ENCODE data around the gene ACOT8. TPM values are rescaled to one million over a fixed set of nuclear protein-coding genes. Genes with fewer than 3 reads are reported as not detected.
"Not testable (repeated sequence)": the region's sequence is repeated elsewhere in the genome, so short reads cannot be mapped to it uniquely, and the experiment has no call there.

The ACOT8 gene
- total RNA-seq, 1 donor from 2014 or later, result 19.7 TPM

GRCh38 chr20:45814314-45814713 is 42.9 kb downstream of the ACOT8 start:
- ATAC-seq (no peak), DNase-seq (ENCODE audit: low spot score) (no peak)
- intact Hi-C loops (cut with DNase I), result no loop called here

GRCh38 chr20:45813489-45813888 is 43.7 kb downstream of the ACOT8 start:
- DNase-seq (ENCODE audit: low spot score), result no peak
- intact Hi-C loops (cut with DNase I), result no loop called here
- no peak for ATAC-seq

GRCh38 chr20:45813006-45813340 is 44.2 kb downstream of the ACOT8 start:
- ATAC-seq (no peak), DNase-seq (ENCODE audit: low spot score) (no peak)
- intact Hi-C loops (cut with DNase I), result no loop called here

- ATAC-seq (peak; percentile 99), DNase-seq (ENCODE audit: low spot score) (peak; percentile 98)
- intact Hi-C loops (cut with DNase I), result no loop called here
Observed at GRCh38 chr20:45812157-45813005, 44.8 kb downstream of the ACOT8 start, which contains the start of gene UBE2C. Gene UBE2C (plus strand): TSS chr20:45812644. CDS start chr20:45812696, 52 bp downstream.

- intact Hi-C loops (cut with DNase I), result no loop called here
- no peak for DNase-seq (ENCODE audit: low spot score)
- no peak for ATAC-seq
Observed at GRCh38 chr20:45810191-45810970, 46.8 kb downstream of the ACOT8 start.

GRCh38 chr20:45801851-45802250 is 55.3 kb downstream of the ACOT8 start:
- intact Hi-C loops (cut with DNase I), result no loop called here
- ATAC-seq (no peak), DNase-seq (ENCODE audit: low spot score) (no peak)

- DNase-seq (ENCODE audit: low spot score) (peak; percentile 71), ATAC-seq (peak; percentile 91)
- intact Hi-C loops (cut with DNase I), result no loop called here
Observed at GRCh38 chr20:45798935-45799642, 58.1 kb downstream of the ACOT8 start.

- ATAC-seq; intact Hi-C loops (cut with DNase I); DNase-seq (ENCODE audit: low spot score): not testable (repeated sequence)
Observed at GRCh38 chr20:45797955-45798354, 59.2 kb downstream of the ACOT8 start.

GRCh38 chr20:45797510-45797909 is 59.7 kb downstream of the ACOT8 start:
- ATAC-seq; intact Hi-C loops (cut with DNase I): not testable (repeated sequence)

GRCh38 chr20:45796337-45797065 is 60.7 kb downstream of the ACOT8 start:
- intact Hi-C loops (cut with DNase I), result no loop called here
- no peak for DNase-seq (ENCODE audit: low spot score)
- no peak for ATAC-seq

More at GRCh38 chr20:45797510-45797909, 59.7 kb downstream of the ACOT8 start:
- not testable (repeated sequence) for DNase-seq (ENCODE audit: low spot score)

GRCh38 chr20:45792317-45793118 is 64.7 kb downstream of the ACOT8 start:
- DNase-seq (ENCODE audit: low spot score) (no peak), ATAC-seq (no peak)
- intact Hi-C loops (cut with DNase I), result no loop called here

Other genes starting within 250 kb of the ACOT8 start
- gene WFDC10A, start 227.7 kb downstream of the ACOT8 start, total RNA-seq, result not detected
- not detected for gene WFDC9, start 226.1 kb downstream of the ACOT8 start, total RNA-seq
- gene WFDC11, start 187.2 kb downstream of the ACOT8 start, total RNA-seq, result not detected
- not detected for gene WFDC13, start 155.4 kb downstream of the ACOT8 start, total RNA-seq
- not detected for gene WFDC10B, start 152.4 kb downstream of the ACOT8 start, total RNA-seq
- not detected for gene SPINT4, start 135.0 kb downstream of the ACOT8 start, total RNA-seq
- gene WFDC3, start 65.5 kb downstream of the ACOT8 start, total RNA-seq, result 1.5 TPM
- 20.5 TPM for gene DNTTIP1, start 65.4 kb downstream of the ACOT8 start, total RNA-seq
- 0.80 TPM for gene UBE2C, start 44.7 kb downstream of the ACOT8 start, total RNA-seq
- gene TNNC2, start 30.1 kb downstream of the ACOT8 start, total RNA-seq, result 0.89 TPM
- gene SNX21, start 23.6 kb downstream of the ACOT8 start, total RNA-seq, result 52.6 TPM
- gene ZSWIM3, start 222 bp upstream of the ACOT8 start, total RNA-seq, result 3.8 TPM
- 8.1 TPM for gene ZSWIM1, start 23.8 kb upstream of the ACOT8 start, total RNA-seq
- 2.8 TPM for gene SPATA25, start 30.2 kb upstream of the ACOT8 start, total RNA-seq
- 8.9 TPM for gene NEURL2, start 33.8 kb upstream of the ACOT8 start, total RNA-seq
- 87.4 TPM for gene CTSA, start 33.9 kb upstream of the ACOT8 start, total RNA-seq
- gene PLTP, start 54.8 kb upstream of the ACOT8 start, total RNA-seq, result 95.4 TPM
- 38.2 TPM for gene PCIF1, start 77.3 kb upstream of the ACOT8 start, total RNA-seq
- 22.3 TPM for gene ZNF335, start 114.8 kb upstream of the ACOT8 start, total RNA-seq
- gene MMP9, start 151.5 kb upstream of the ACOT8 start, total RNA-seq, result 5.0 TPM
- 3.9 TPM for gene SLC12A5, start 171.8 kb upstream of the ACOT8 start, total RNA-seq
- 27.4 TPM for gene NCOA5, start 232.6 kb upstream of the ACOT8 start, total RNA-seq

Measured in sciatic nerve (tissue), 2 donors.